HG03108 (cell line): ENCODE results near the gene DUOX2.
"Not testable (repeated sequence)": the region's sequence is repeated elsewhere in the genome, so short reads cannot be mapped to it uniquely, and the experiment has no call there.

Experiments used
- ATAC-seq: cut with Tn5 transposase; IDR thresholded peaks from one replicate; pipeline ENCODE4 v1.9.1; 2021; ENCODE audit warnings: moderate library complexity; ENCODE audit not compliant: unreplicated experiment

DUOX2 gene

GRCh38 chr15:45102226-45102625 lies 11.7 kb downstream of the DUOX2 start:
- no peak for ATAC-seq

- no peak for ATAC-seq
These were observed 12.2 kb downstream of the DUOX2 start for GRCh38 chr15:45101749-45102148.

GRCh38 chr15:45100884-45101625 lies 12.9 kb downstream of the DUOX2 start:
- no peak for ATAC-seq

- no peak for ATAC-seq
These were observed 14.3 kb downstream of the DUOX2 start for GRCh38 chr15:45099549-45100165.

- no peak for ATAC-seq
These were observed 16.5 kb downstream of the DUOX2 start for GRCh38 chr15:45097466-45097865.

GRCh38 chr15:45095661-45096060 lies 18.3 kb downstream of the DUOX2 start:
- ATAC-seq = no peak

- ATAC-seq = no peak
These were observed 19.6 kb downstream of the DUOX2 start for GRCh38 chr15:45094358-45094730.

- no peak for ATAC-seq
These were observed 20.2 kb downstream of the DUOX2 start for GRCh38 chr15:45093622-45094357.

GRCh38 chr15:45093013-45093412 lies 21.0 kb downstream of the DUOX2 start:
- ATAC-seq = no peak

GRCh38 chr15:45091576-45091975 lies 22.4 kb downstream of the DUOX2 start:
- no peak for ATAC-seq

GRCh38 chr15:45091161-45091560 lies 22.8 kb downstream of the DUOX2 start:
- ATAC-seq = no peak

- ATAC-seq = no peak
These were observed 24.1 kb downstream of the DUOX2 start for GRCh38 chr15:45089712-45090373.

- no peak for ATAC-seq
These were observed 24.9 kb downstream of the DUOX2 start for GRCh38 chr15:45088801-45089711.

- no peak for ATAC-seq
These were observed 26.5 kb downstream of the DUOX2 start for GRCh38 chr15:45087513-45087912.

- ATAC-seq = no peak
These were observed 29.8 kb downstream of the DUOX2 start for GRCh38 chr15:45084163-45084562.

- no peak for ATAC-seq
These were observed 30.7 kb downstream of the DUOX2 start for GRCh38 chr15:45083223-45083622.

GRCh38 chr15:45082412-45082811 lies 31.6 kb downstream of the DUOX2 start:
- ATAC-seq = not testable (repeated sequence)

- not testable (repeated sequence) for ATAC-seq
These were observed 33.4 kb downstream of the DUOX2 start for GRCh38 chr15:45080593-45080992.

- not testable (repeated sequence) for ATAC-seq
These were observed 34.2 kb downstream of the DUOX2 start for GRCh38 chr15:45079628-45080246.

GRCh38 chr15:45079201-45079600 lies 34.8 kb downstream of the DUOX2 start:
- ATAC-seq = not testable (repeated sequence)
